Caco-2 (cell line): ENCODE measurements around the gene NECTIN1. TPM values are rescaled to one million over a fixed set of nuclear protein-coding genes. Genes with fewer than 3 reads are reported as not detected.

Experiments used
- BruUV-seq: library from RNA; stranded (reverse); fragments of 400-500 nt; replicated peaks from 2 replicates; lab custom pipeline; 2021; lab: Mats Ljungman, UMichigan
- CTCF ChIA-PET: fragments of 300-600 bp; sonication (Branson Sonifier 250); formaldehyde crosslinking; loops from one replicate; lab custom pipeline; 2022; ENCODE audit warnings: antibody characterized with exemption; lab: Charles Lee
- POLR2A ChIA-PET: fragments of 300-600 bp; sonication (Branson Sonifier 250); formaldehyde crosslinking; loops from one replicate; lab custom pipeline; 2022; ENCODE audit warnings: antibody characterized with exemption; lab: Charles Lee
- DNase-seq, 2 experiments: peaks; one replicate each; pipeline versions ENCODE4 v3.0.0 to v3.0.0-alpha.2; 2020 to 2022
- H3K27me3 ChIP-seq: replicated peaks from 2 replicates; pipeline ENCODE4 v1.6.0; 2011; ENCODE audit warnings: low read length; ENCODE audit not compliant: control insufficient read depth, insufficient read depth
- H3K36me3 ChIP-seq: 2 replicates; pipeline ENCODE4 v1.5.1; 2011; ENCODE audit warnings: low read length; ENCODE audit not compliant: control insufficient read depth, insufficient read depth
- H3K4me1 ChIP-seq: fragments of 250-450 bp; sonication (Bioruptor Pico); 2 replicates; pipeline ENCODE4 v1.5.1; 2020; ENCODE audit warnings: mild to moderate bottlenecking
- H3K4me3 ChIP-seq: 2 replicates; pipeline ENCODE4 v1.5.1; 2011; ENCODE audit warnings: low read depth, mild to moderate bottlenecking, control low read depth, low read length
- H3K9me3 ChIP-seq: fragments of 250-450 bp; sonication (Bioruptor Pico); 2 replicates; pipeline ENCODE4 v1.5.1; 2020; ENCODE audit warnings: mild to moderate bottlenecking, moderate library complexity
- H3K27ac Mint-ChIP-seq: one replicate; pipeline ENCODE4 v1.8.0; 2022; ENCODE audit warnings: mixed read lengths; ENCODE audit not compliant: unreplicated experiment
- H3K27me3 Mint-ChIP-seq: one replicate; pipeline ENCODE4 v1.8.0; 2022; ENCODE audit warnings: mixed read lengths; ENCODE audit not compliant: insufficient read depth, unreplicated experiment
- H3K36me3 Mint-ChIP-seq: one replicate; pipeline ENCODE4 v1.8.0; 2022; ENCODE audit warnings: mild to moderate bottlenecking, mixed read lengths; ENCODE audit not compliant: insufficient read depth, unreplicated experiment
- H3K4me1 Mint-ChIP-seq: one replicate; pipeline ENCODE4 v1.8.0; 2022; ENCODE audit warnings: low read depth, mixed read lengths; ENCODE audit not compliant: unreplicated experiment
- H3K4me3 Mint-ChIP-seq: one replicate; pipeline ENCODE4 v1.8.0; 2022; ENCODE audit warnings: mild to moderate bottlenecking, moderate library complexity, mixed read lengths; ENCODE audit not compliant: unreplicated experiment
- H3K9me3 Mint-ChIP-seq: one replicate; pipeline ENCODE4 v1.8.0; 2022; ENCODE audit warnings: mixed read lengths; ENCODE audit not compliant: unreplicated experiment
- intact Hi-C: fragments of 100-400 bp; cut with micrococcal nuclease; formaldehyde crosslinking; loops from one replicate; pipeline ENCODE4 v1.10.0; 2022; ENCODE audit not compliant: unreplicated experiment
- total RNA-seq: library from RNA; stranded (reverse); gene quantifications from 2 replicates; pipeline ENCODE4 v1.2.3, GENCODE V29; 2022
- TF ChIP-seq, protein P1 (sequence below), 2 experiments: fragments of 200-600 bp in 1 of 2; IDR thresholded peaks; 1 replicate in 1 of 2; 2 replicates in 1 of 2; pipeline versions ENCODE4 v1.5.1 to v1.8.0; 2011 to 2022; ENCODE audit warnings: antibody characterized with exemption in 1 of 2, control low read depth in 1 of 2, inconsistent platforms in 1 of 2, low read depth in 1 of 2, low read length in 1 of 2, mild to moderate bottlenecking in 1 of 2, moderate library complexity in 1 of 2; ENCODE audit not compliant: insufficient read depth in 1 of 2, severe bottlenecking in 1 of 2, unreplicated experiment in 1 of 2

The NECTIN1 gene
- total RNA-seq, 1 experiment from 2014 or later, result 60.1 TPM

GRCh38 chr11:119709171-119709570 is 19.8 kb downstream of the NECTIN1 start:
- ChIA-PET CTCF (interaction anchor here (0.6 to 1.9 kb wide), 3 partner anchors 9 to 14 kb away, joined by 3 to 7 read pairs (median 5); no protein-coding TSS in a partner anchor), POLR2A (interaction anchor here (0.7 kb wide), 1 partner anchor 1726 kb away, joined by 5 read pairs; no protein-coding TSS in a partner anchor)
- no peak overlapping the region for H3K4me3 Mint-ChIP-seq
- no peaks in the 10 kb centered on the region for H3K27me3 ChIP-seq
- TF ChIP-seq, protein P1, sequence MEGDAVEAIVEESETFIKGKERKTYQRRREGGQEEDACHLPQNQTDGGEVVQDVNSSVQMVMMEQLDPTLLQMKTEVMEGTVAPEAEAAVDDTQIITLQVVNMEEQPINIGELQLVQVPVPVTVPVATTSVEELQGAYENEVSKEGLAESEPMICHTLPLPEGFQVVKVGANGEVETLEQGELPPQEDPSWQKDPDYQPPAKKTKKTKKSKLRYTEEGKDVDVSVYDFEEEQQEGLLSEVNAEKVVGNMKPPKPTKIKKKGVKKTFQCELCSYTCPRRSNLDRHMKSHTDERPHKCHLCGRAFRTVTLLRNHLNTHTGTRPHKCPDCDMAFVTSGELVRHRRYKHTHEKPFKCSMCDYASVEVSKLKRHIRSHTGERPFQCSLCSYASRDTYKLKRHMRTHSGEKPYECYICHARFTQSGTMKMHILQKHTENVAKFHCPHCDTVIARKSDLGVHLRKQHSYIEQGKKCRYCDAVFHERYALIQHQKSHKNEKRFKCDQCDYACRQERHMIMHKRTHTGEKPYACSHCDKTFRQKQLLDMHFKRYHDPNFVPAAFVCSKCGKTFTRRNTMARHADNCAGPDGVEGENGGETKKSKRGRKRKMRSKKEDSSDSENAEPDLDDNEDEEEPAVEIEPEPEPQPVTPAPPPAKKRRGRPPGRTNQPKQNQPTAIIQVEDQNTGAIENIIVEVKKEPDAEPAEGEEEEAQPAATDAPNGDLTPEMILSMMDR (IDR thresholded peaks at IDR 0.05; ENCODE audit: insufficient read depth in 1 of 2, low read depth in 1 of 2, low read length in 1 of 2, severe bottlenecking in 1 of 2, unreplicated experiment in 1 of 2), result no peak
- H3K4me3 ChIP-seq, result no peak overlapping the region
- H3K9me3 Mint-ChIP-seq, result no peaks in the 10 kb centered on the region
- H3K4me1 ChIP-seq, result peaks cover 67% of the 10 kb centered on the region
- H3K27me3 Mint-ChIP-seq, result no peaks in the 10 kb centered on the region
- DNase-seq, result no peak
- peaks cover 6% of the 10 kb centered on the region for H3K36me3 Mint-ChIP-seq
- H3K27ac Mint-ChIP-seq, result no peak overlapping the region
- H3K4me1 Mint-ChIP-seq, result peaks cover 78% of the 10 kb centered on the region
- no peaks in the 10 kb centered on the region for H3K9me3 ChIP-seq
- peaks cover 3% of the 10 kb centered on the region for H3K36me3 ChIP-seq
- no TSS peak for BruUV-seq
- intact Hi-C loops, result no loop called here

- CTCF ChIA-PET, result interaction anchor here (1.5 to 1.6 kb wide), 2 partner anchors 14 to 21 kb away, joined by 4 to 6 read pairs; partner anchors contain the start of gene NECTIN1
Observed at GRCh38 chr11:119708384-119708783, 20.6 kb downstream of the NECTIN1 start.

GRCh38 chr11:119706887-119707286 is 22.1 kb downstream of the NECTIN1 start:
- Histone ChIP-seq H3K4me1 (peaks cover 46% of the 10 kb centered on the region), H3K4me3 (no peak overlapping the region), H3K9me3 (no peaks in the 10 kb centered on the region), H3K36me3 (peaks cover 3% of the 10 kb centered on the region), H3K27me3 (no peaks in the 10 kb centered on the region)
- no peak for DNase-seq
- H3K27me3 Mint-ChIP-seq, result no peaks in the 10 kb centered on the region
- BruUV-seq, result no TSS peak
- ChIA-PET POLR2A (no interaction called here), CTCF (interaction anchor here (1.5 kb wide), 1 partner anchor 22 kb away, joined by 6 read pairs; the partner anchor contains the start of gene NECTIN1)
- TF ChIP-seq, protein P1 (IDR thresholded peaks at IDR 0.05; ENCODE audit: insufficient read depth in 1 of 2, low read depth in 1 of 2, low read length in 1 of 2, severe bottlenecking in 1 of 2, unreplicated experiment in 1 of 2), result peak in 1 of 2 experiments; percentile 59
- H3K9me3 Mint-ChIP-seq, result no peaks in the 10 kb centered on the region
- peaks cover 6% of the 10 kb centered on the region for H3K36me3 Mint-ChIP-seq
- H3K4me1 Mint-ChIP-seq, result peaks cover 60% of the 10 kb centered on the region
- no peak overlapping the region for H3K4me3 Mint-ChIP-seq
- no peak overlapping the region for H3K27ac Mint-ChIP-seq
- intact Hi-C loops, result no loop called here

More at GRCh38 chr11:119708384-119708783, 20.6 kb downstream of the NECTIN1 start:
- POLR2A ChIA-PET, result no interaction called here
- intact Hi-C loops, result no loop called here
- no peaks in the 10 kb centered on the region for H3K27me3 Mint-ChIP-seq
- no peak for DNase-seq
- H3K9me3 ChIP-seq, result no peaks in the 10 kb centered on the region
- peak overlapping the region; percentile 25 for H3K27ac Mint-ChIP-seq
- TF ChIP-seq, protein P1 (IDR thresholded peaks at IDR 0.05; ENCODE audit: insufficient read depth in 1 of 2, low read depth in 1 of 2, low read length in 1 of 2, severe bottlenecking in 1 of 2, unreplicated experiment in 1 of 2), result no peak
- H3K36me3 Mint-ChIP-seq, result peaks cover 6% of the 10 kb centered on the region
- H3K4me3 Mint-ChIP-seq, result no peak overlapping the region
- BruUV-seq, result no TSS peak
- no peaks in the 10 kb centered on the region for H3K27me3 ChIP-seq
- no peak overlapping the region for H3K4me3 ChIP-seq
- no peaks in the 10 kb centered on the region for H3K9me3 Mint-ChIP-seq
- H3K4me1 Mint-ChIP-seq, result peaks cover 74% of the 10 kb centered on the region
- peaks cover 3% of the 10 kb centered on the region for H3K36me3 ChIP-seq
- peaks cover 59% of the 10 kb centered on the region for H3K4me1 ChIP-seq
